C4-2B (cell line): ENCODE measurements around the gene MBNL1.

Source experiments
- ZFX ChIP-seq: fragments of 450-650 bp; IDR thresholded peaks from 2 replicates; pipeline ENCODE4 v1.6.1; 2017
- TF ChIP-seq, protein P1 (sequence below): fragments of 450-650 bp; conservative IDR thresholded peaks from 2 replicates; pipeline ENCODE4 v1.5.1; 2017; ENCODE audit warnings: mild to moderate bottlenecking

DNA sequence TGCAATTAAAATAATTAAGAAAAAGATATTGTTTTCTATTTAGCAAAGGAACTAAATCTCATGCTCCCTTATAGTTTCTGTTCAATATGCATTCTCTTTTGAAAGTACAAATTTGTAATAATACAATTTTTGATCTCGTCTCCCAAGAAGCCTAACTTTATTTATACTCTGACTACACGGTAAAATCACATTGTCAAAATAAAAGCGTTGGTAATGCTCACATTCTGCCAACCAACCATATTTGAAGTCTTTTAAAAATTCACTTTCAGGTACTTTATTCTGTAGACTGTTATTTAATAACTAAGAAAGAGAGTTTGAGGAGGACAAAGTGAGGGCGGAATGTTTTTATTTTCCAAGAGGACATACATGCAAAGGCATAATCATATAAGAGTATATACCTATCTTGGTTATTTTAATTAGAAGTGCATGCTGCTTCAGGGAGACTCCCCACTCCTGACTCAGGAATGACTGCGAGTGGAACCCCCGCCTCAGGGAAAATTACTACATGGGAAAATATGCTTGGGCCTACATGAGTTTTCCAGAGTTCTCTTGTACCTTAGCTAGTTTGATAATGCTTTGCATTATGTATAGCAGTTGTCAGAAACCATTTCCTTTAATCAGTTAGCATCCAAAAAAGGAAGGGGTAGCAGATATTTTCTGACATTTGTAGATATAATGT is 19.3 kb downstream of the MBNL1 start:
- TF ChIP-seq, protein P1, sequence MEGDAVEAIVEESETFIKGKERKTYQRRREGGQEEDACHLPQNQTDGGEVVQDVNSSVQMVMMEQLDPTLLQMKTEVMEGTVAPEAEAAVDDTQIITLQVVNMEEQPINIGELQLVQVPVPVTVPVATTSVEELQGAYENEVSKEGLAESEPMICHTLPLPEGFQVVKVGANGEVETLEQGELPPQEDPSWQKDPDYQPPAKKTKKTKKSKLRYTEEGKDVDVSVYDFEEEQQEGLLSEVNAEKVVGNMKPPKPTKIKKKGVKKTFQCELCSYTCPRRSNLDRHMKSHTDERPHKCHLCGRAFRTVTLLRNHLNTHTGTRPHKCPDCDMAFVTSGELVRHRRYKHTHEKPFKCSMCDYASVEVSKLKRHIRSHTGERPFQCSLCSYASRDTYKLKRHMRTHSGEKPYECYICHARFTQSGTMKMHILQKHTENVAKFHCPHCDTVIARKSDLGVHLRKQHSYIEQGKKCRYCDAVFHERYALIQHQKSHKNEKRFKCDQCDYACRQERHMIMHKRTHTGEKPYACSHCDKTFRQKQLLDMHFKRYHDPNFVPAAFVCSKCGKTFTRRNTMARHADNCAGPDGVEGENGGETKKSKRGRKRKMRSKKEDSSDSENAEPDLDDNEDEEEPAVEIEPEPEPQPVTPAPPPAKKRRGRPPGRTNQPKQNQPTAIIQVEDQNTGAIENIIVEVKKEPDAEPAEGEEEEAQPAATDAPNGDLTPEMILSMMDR, result no peak
- TF ChIP-seq ZFX, result no peak
